ELR (cell line): Measurements from ENCODE around the gene ZNF484.
A peak's percentile ranks its signal among the peaks of the same experiment; 100 is the strongest.
"Not testable (repeated sequence)": the region's sequence is repeated elsewhere in the genome, so short reads cannot be mapped to it uniquely, and the experiment has no call there.

Experiments
- DNase-seq: peaks from one replicate; pipeline ENCODE4 v3.0.0-alpha.2; 2015; ENCODE audit warnings: low read depth

Gene ZNF484

GRCh38 chr9:92860867-92861266 is 17.0 kb downstream of the ZNF484 start:
- DNase-seq = no peak

- DNase-seq = no peak
These were observed 20.6 kb downstream of the ZNF484 start for GRCh38 chr9:92857236-92857635.

GRCh38 chr9:92853716-92854115 is 24.1 kb downstream of the ZNF484 start:
- DNase-seq = no peak

- DNase-seq = no peak
These were observed 26.9 kb downstream of the ZNF484 start for GRCh38 chr9:92850898-92851297.

- DNase-seq = not testable (repeated sequence)
These were observed 29.1 kb downstream of the ZNF484 start for GRCh38 chr9:92848740-92849139.

- no peak for DNase-seq
These were observed 31.1 kb downstream of the ZNF484 start for GRCh38 chr9:92846662-92847145.

GRCh38 chr9:92838411-92838810 is 39.4 kb downstream of the ZNF484 start:
- not testable (repeated sequence) for DNase-seq

- no peak for DNase-seq
These were observed 40.6 kb downstream of the ZNF484 start for GRCh38 chr9:92837191-92837590.

- no peak for DNase-seq
These were observed 48.4 kb downstream of the ZNF484 start for GRCh38 chr9:92829420-92829819.

GRCh38 chr9:92825065-92825464 is 52.8 kb downstream of the ZNF484 start:
- DNase-seq = not testable (repeated sequence)

GRCh38 chr9:92820964-92821363 is 56.9 kb downstream of the ZNF484 start:
- no peak for DNase-seq

GRCh38 chr9:92819898-92820297 is 57.9 kb downstream of the ZNF484 start:
- DNase-seq = not testable (repeated sequence)

- not testable (repeated sequence) for DNase-seq
These were observed 68.1 kb downstream of the ZNF484 start for GRCh38 chr9:92809629-92810326.

GRCh38 chr9:92808726-92809451 is 68.9 kb downstream of the ZNF484 start:
- peak; percentile 69 for DNase-seq

- DNase-seq = peak; percentile 5
These were observed 69.8 kb downstream of the ZNF484 start for GRCh38 chr9:92807757-92808725.

- DNase-seq = no peak
These were observed 70.6 kb downstream of the ZNF484 start for GRCh38 chr9:92807031-92807756.

GRCh38 chr9:92804727-92805126 is 73.1 kb downstream of the ZNF484 start:
- no peak for DNase-seq

- DNase-seq = no peak
These were observed 79.5 kb downstream of the ZNF484 start for GRCh38 chr9:92798358-92798757.

- not testable (repeated sequence) for DNase-seq
These were observed 81.5 kb downstream of the ZNF484 start for GRCh38 chr9:92796337-92796804.

GRCh38 chr9:92795598-92796336 is 82.1 kb downstream of the ZNF484 start:
- no peak for DNase-seq
